ENCODE measurements around the gene MAPK8IP3. TPM values are rescaled to one million over a fixed set of nuclear protein-coding genes. Genes with fewer than 3 reads are reported as not detected.

The MAPK8IP3 gene
- total and polyA plus RNA-seq, 12 donors = 12.1 to 430 (median 56.1) TPM

GRCh38 chr16:1800701-1801100 is 94.7 kb downstream of the MAPK8IP3 start:
- Histone ChIP-seq H3K27ac (no peak overlapping the region), H3K27me3 (no peaks in the 10 kb centered on the region), H3K9me3 (replicated peaks in 1 of 3) (no peaks in the 10 kb centered on the region), H3K36me3 (replicated peaks in 1 of 2) (no peaks in the 10 kb centered on the region), H3K4me1 (replicated peaks in 1 of 2) (no peaks in the 10 kb centered on the region), H3K4me3 (no peak overlapping the region)
- WGBS, 4 donors = 81 to 88% (median 85%) methylated on average over 10 of the region's 10 CpGs
- DNase-seq = no peak
- TF ChIP-seq, protein P1, sequence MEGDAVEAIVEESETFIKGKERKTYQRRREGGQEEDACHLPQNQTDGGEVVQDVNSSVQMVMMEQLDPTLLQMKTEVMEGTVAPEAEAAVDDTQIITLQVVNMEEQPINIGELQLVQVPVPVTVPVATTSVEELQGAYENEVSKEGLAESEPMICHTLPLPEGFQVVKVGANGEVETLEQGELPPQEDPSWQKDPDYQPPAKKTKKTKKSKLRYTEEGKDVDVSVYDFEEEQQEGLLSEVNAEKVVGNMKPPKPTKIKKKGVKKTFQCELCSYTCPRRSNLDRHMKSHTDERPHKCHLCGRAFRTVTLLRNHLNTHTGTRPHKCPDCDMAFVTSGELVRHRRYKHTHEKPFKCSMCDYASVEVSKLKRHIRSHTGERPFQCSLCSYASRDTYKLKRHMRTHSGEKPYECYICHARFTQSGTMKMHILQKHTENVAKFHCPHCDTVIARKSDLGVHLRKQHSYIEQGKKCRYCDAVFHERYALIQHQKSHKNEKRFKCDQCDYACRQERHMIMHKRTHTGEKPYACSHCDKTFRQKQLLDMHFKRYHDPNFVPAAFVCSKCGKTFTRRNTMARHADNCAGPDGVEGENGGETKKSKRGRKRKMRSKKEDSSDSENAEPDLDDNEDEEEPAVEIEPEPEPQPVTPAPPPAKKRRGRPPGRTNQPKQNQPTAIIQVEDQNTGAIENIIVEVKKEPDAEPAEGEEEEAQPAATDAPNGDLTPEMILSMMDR (IDR thresholded peaks at IDR 0.05) = no peak
- TF ChIP-seq POLR2A (IDR thresholded peaks at IDR 0.05) = no peak
- intact Hi-C loops (cut with DNase I) = no loop called here

DNA sequence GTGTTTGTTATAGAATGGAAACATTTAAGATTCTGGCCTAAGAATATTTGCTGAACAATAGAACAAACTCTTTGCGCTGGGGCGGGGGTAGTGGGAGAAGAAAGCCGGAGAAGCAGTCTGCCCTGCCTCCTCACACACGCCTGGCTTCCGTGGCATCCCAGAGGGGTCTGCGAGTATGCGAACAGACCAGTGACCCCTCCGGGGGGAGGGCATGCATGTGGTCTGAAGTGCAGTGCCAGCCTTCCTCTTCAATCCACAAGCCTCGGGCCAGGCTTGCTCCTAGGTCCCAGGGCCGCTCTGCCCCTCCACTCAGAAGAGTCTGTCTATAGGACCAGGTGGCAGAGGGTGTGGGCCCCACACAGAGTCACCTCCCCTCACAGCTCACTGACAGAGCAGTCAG is 101.6 kb downstream of the MAPK8IP3 start:
- Histone ChIP-seq H3K27me3 (no peaks in the 10 kb centered on the region), H3K27ac (no peak overlapping the region), H3K9me3 (replicated peaks in 1 of 3) (no peaks in the 10 kb centered on the region), H3K4me3 (no peak overlapping the region), H3K4me1 (replicated peaks in 1 of 2) (no peaks in the 10 kb centered on the region), H3K36me3 (replicated peaks in 1 of 2) (peaks cover 0 to 36% of the 10 kb centered on the region in 2 donors)
- 88 to 94% (median 91%) methylated on average over 8 to 10 of the region's 10 CpGs for WGBS, 4 donors
- intact Hi-C loops (cut with DNase I) = no loop called here
- TF ChIP-seq, protein P1 (IDR thresholded peaks at IDR 0.05) = no peak
- TF ChIP-seq POLR2A (IDR thresholded peaks at IDR 0.05) = no peak
- no peak for DNase-seq

GRCh38 chr16:1808691-1809090 is 102.7 kb downstream of the MAPK8IP3 start:
- no peak overlapping the region for H3K4me3 ChIP-seq
- WGBS, 4 donors = 74 to 84% (median 80%) methylated on average over 7 to 18 of the region's 18 CpGs
- no peaks in the 10 kb centered on the region for H3K4me1 ChIP-seq (replicated peaks in 1 of 2)
- H3K27ac ChIP-seq = no peak overlapping the region
- no peaks in the 10 kb centered on the region for H3K27me3 ChIP-seq
- H3K36me3 ChIP-seq (replicated peaks in 1 of 2) = peaks cover 0 to 42% of the 10 kb centered on the region in 2 donors
- TF ChIP-seq, protein P1 (IDR thresholded peaks at IDR 0.05) = no peak
- TF ChIP-seq POLR2A (IDR thresholded peaks at IDR 0.05) = no peak
- no peaks in the 10 kb centered on the region for H3K9me3 ChIP-seq (replicated peaks in 1 of 3)
- intact Hi-C loops (cut with DNase I) = no loop called here
- DNase-seq = no peak

- intact Hi-C loops (cut with DNase I) = no loop called here
- peaks cover 0 to 48% of the 10 kb centered on the region in 2 donors for H3K36me3 ChIP-seq (replicated peaks in 1 of 2)
- no peaks in the 10 kb centered on the region for H3K27me3 ChIP-seq
- no peak overlapping the region for H3K4me3 ChIP-seq
- no peak for DNase-seq
- no peaks in the 10 kb centered on the region for H3K4me1 ChIP-seq (replicated peaks in 1 of 2)
- no peak overlapping the region for H3K27ac ChIP-seq
- H3K9me3 ChIP-seq (replicated peaks in 1 of 3) = no peaks in the 10 kb centered on the region
- WGBS, 4 donors = 71 to 83% (median 77%) methylated on average over 7 to 28 of the region's 28 CpGs
- TF ChIP-seq, protein P1 (IDR thresholded peaks at IDR 0.05) = no peak
- no peak for TF ChIP-seq POLR2A (IDR thresholded peaks at IDR 0.05)
Observed at GRCh38 chr16:1809281-1809801, 103.3 kb downstream of the MAPK8IP3 start.

All from adrenal gland (tissue), 12 donors.